ENCODE data around the gene MRGPRF. TPM values are rescaled to one million over a fixed set of nuclear protein-coding genes. Genes with fewer than 3 reads are reported as not detected.

The MRGPRF gene
- polyA plus RNA-seq, 1 donor from 2014 or later, result not detected

DNA sequence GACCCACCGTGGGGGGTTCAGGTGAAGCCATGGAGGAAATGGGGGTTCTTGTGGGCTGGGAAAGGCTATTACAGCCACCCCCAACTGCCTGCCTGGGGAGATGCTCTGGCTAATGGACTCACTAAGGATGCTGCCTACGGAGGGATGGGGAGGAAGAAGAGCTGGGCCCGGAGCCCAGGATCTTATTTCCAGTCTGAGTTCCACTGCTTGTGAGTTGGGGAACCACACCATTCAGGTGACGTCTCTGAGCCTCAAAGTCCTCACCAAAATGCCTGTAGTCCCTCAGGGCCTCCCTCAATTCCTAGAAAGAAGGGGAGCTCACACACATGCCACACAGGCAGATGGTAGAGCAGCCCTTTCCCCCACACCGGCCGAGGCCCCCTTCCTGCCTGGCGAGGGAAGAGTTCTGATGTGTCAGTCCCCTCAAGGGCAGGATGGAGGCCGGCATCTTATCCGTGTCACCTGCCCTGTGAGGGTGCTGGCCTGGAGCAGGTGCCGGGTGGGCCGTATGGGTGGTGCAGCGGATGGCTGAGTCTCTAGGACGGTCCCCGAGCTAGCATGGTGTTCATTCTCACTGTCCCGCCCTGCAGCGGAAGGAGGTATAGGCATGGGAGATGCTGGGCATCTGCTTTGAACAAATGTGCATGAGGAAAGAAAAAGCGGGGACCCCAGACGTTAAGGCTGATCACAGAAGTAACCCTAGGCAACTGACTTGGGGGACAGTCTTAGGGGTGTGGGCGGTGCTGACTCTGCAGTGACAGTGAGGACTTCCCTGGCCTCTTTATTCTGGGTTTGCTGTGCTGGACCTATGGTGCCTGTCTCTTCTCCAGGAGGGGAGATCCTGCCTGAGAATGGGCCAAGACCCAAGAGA lies 15.7 kb downstream of the MRGPRF start:
- Histone ChIP-seq H3F3A (ENCODE audit: insufficient read depth, low read length, poor library complexity, severe bottlenecking) (no peaks in the 10 kb centered on the region), H3K9me2 (ENCODE audit: insufficient read depth, low read length) (no peaks in the 10 kb centered on the region), H3K27ac (ENCODE audit: low read length) (no peak overlapping the region), H2AFZ (ENCODE audit: low read depth, low read length) (no peak overlapping the region), H3K79me2 (replicated peaks; ENCODE audit: insufficient read depth, low read length) (no peaks in the 10 kb centered on the region), H3K4me3 (ENCODE audit: low read length) (no peak overlapping the region), H3K9me3 (ENCODE audit: low read length) (no peaks in the 10 kb centered on the region), H3K9ac (ENCODE audit: low read length) (no peak overlapping the region), H4K20me1 (ENCODE audit: insufficient read depth) (no peaks in the 10 kb centered on the region), H3K27me3 (ENCODE audit: insufficient read depth, low read depth, low read length) (no peaks in the 10 kb centered on the region), H3K4me2 (ENCODE audit: low read length) (no peak overlapping the region), H3K36me3 (ENCODE audit: insufficient read depth, low read length) (no peaks in the 10 kb centered on the region)
- TF ChIP-seq POLR2AphosphoS5 (IDR thresholded peaks at IDR 0.05) (no peak), EZH2 (IDR thresholded peaks at IDR 0.05; ENCODE audit: borderline replicate concordance, insufficient read depth, low read length, poor library complexity, severe bottlenecking) (no peak), RAD21 (conservative IDR thresholded peaks at IDR 0.05) (no peak), SMC3 (conservative IDR thresholded peaks at IDR 0.05; ENCODE audit: poor library complexity) (no peak)
- TF ChIP-seq, protein P1, sequence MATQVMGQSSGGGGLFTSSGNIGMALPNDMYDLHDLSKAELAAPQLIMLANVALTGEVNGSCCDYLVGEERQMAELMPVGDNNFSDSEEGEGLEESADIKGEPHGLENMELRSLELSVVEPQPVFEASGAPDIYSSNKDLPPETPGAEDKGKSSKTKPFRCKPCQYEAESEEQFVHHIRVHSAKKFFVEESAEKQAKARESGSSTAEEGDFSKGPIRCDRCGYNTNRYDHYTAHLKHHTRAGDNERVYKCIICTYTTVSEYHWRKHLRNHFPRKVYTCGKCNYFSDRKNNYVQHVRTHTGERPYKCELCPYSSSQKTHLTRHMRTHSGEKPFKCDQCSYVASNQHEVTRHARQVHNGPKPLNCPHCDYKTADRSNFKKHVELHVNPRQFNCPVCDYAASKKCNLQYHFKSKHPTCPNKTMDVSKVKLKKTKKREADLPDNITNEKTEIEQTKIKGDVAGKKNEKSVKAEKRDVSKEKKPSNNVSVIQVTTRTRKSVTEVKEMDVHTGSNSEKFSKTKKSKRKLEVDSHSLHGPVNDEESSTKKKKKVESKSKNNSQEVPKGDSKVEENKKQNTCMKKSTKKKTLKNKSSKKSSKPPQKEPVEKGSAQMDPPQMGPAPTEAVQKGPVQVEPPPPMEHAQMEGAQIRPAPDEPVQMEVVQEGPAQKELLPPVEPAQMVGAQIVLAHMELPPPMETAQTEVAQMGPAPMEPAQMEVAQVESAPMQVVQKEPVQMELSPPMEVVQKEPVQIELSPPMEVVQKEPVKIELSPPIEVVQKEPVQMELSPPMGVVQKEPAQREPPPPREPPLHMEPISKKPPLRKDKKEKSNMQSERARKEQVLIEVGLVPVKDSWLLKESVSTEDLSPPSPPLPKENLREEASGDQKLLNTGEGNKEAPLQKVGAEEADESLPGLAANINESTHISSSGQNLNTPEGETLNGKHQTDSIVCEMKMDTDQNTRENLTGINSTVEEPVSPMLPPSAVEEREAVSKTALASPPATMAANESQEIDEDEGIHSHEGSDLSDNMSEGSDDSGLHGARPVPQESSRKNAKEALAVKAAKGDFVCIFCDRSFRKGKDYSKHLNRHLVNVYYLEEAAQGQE (IDR thresholded peaks at IDR 0.05; ENCODE audit: borderline replicate concordance), result no peak
- TF ChIP-seq, protein P2, sequence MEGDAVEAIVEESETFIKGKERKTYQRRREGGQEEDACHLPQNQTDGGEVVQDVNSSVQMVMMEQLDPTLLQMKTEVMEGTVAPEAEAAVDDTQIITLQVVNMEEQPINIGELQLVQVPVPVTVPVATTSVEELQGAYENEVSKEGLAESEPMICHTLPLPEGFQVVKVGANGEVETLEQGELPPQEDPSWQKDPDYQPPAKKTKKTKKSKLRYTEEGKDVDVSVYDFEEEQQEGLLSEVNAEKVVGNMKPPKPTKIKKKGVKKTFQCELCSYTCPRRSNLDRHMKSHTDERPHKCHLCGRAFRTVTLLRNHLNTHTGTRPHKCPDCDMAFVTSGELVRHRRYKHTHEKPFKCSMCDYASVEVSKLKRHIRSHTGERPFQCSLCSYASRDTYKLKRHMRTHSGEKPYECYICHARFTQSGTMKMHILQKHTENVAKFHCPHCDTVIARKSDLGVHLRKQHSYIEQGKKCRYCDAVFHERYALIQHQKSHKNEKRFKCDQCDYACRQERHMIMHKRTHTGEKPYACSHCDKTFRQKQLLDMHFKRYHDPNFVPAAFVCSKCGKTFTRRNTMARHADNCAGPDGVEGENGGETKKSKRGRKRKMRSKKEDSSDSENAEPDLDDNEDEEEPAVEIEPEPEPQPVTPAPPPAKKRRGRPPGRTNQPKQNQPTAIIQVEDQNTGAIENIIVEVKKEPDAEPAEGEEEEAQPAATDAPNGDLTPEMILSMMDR (IDR thresholded peaks at IDR 0.05; ENCODE audit: poor library complexity, severe bottlenecking), result no peak

DNA sequence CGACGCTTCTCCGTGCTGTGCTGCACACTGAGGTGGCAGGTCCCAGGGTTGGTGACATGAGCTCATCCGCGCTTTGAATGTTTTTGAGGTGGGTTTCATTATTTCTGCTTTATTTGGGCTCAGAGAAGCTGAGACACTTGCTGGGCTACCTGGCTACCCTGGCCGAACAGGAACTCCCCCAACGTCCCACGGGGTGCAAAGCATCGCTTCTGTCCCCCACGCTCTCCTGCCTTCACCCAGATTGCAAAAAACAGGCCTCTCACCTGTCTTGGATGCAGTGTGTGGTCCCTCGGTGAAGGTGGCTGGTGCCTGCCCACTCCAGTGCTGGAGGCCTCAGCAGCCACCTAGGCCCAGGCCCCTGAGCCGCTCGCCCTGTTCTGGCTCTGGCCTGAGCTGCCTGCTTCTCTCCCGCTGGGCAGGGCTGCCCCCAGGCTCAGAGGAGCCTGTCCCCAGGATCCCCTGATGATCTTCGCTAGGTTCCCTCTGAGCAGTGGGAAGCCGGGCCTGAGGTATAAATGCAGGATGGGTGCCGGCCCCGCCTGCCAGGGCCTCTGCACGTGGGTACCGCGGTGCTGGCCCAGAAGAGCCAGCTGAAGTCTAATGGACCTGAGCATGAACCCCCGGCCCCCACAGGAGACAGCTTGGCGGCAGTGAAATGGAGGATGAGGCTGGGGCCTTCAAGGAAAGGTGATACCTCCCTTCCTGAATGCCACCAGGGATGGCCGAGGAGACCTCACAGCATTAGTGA lies 16.5 kb downstream of the MRGPRF start:
- Histone ChIP-seq H4K20me1 (ENCODE audit: insufficient read depth) (no peaks in the 10 kb centered on the region), H3K27me3 (ENCODE audit: insufficient read depth, low read depth, low read length) (no peaks in the 10 kb centered on the region), H3K4me3 (ENCODE audit: low read length) (no peak overlapping the region), H3K9ac (ENCODE audit: low read length) (no peak overlapping the region), H3K4me2 (ENCODE audit: low read length) (no peak overlapping the region), H3K9me2 (ENCODE audit: insufficient read depth, low read length) (no peaks in the 10 kb centered on the region), H3K9me3 (ENCODE audit: low read length) (no peaks in the 10 kb centered on the region), H3F3A (ENCODE audit: insufficient read depth, low read length, poor library complexity, severe bottlenecking) (no peaks in the 10 kb centered on the region), H2AFZ (ENCODE audit: low read depth, low read length) (no peak overlapping the region), H3K27ac (ENCODE audit: low read length) (no peak overlapping the region), H3K79me2 (replicated peaks; ENCODE audit: insufficient read depth, low read length) (no peaks in the 10 kb centered on the region), H3K36me3 (ENCODE audit: insufficient read depth, low read length) (no peaks in the 10 kb centered on the region)
- TF ChIP-seq, protein P1 (IDR thresholded peaks at IDR 0.05; ENCODE audit: borderline replicate concordance), result no peak
- TF ChIP-seq SMC3 (conservative IDR thresholded peaks at IDR 0.05; ENCODE audit: poor library complexity) (no peak), EZH2 (IDR thresholded peaks at IDR 0.05; ENCODE audit: borderline replicate concordance, insufficient read depth, low read length, poor library complexity, severe bottlenecking) (no peak), EP300 (conservative IDR thresholded peaks at IDR 0.05; ENCODE audit: poor library complexity, severe bottlenecking) (no peak), TAF1 (IDR thresholded peaks at IDR 0.05; ENCODE audit: low read depth) (no peak), MXI1 (conservative IDR thresholded peaks at IDR 0.05; ENCODE audit: poor library complexity, severe bottlenecking) (no peak), RAD21 (conservative IDR thresholded peaks at IDR 0.05) (no peak), POLR2AphosphoS5 (IDR thresholded peaks at IDR 0.05) (no peak)
- TF ChIP-seq, protein P2 (IDR thresholded peaks at IDR 0.05; ENCODE audit: poor library complexity, severe bottlenecking), result no peak

Data from neural cell (in vitro differentiated cells).